GM18505 (cell line): ENCODE measurements around the gene PABPC1L.
A peak's percentile ranks its signal among the peaks of the same experiment; 100 is the strongest.

ENCODE experiments used
- ATAC-seq: cut with Tn5 transposase; IDR thresholded peaks from one replicate; pipeline ENCODE4 v1.9.1; 2021; ENCODE audit not compliant: unreplicated experiment
- POLR2A ChIP-seq: IDR thresholded peaks from 4 replicates; pipeline ENCODE4 v1.6.1; 2011; ENCODE audit warnings: borderline replicate concordance; ENCODE audit not compliant: insufficient read depth, insufficient read length; ENCODE audit errors: extremely low read depth

PABPC1L gene

DNA sequence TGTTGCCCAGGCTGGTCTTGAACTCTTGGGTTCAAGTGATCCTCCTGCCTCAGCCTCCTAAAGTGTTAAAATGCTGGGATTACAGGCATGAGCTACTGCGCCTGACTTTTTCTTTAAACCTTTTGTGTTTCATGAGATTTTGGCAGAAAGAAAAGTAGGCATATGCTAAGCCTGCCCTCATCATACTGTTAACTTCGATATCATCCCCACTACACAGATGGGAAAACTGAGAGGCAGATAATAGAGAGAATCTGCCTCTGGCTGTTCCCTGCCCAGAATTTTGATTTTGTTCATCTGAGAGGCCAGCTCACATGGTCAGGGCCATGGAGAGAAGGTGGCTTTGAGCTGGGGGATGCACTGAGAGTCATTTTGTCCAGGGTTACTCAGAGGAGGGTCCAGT is 7.5 kb downstream of the PABPC1L start:
- no peak for ATAC-seq
- no peak for TF ChIP-seq POLR2A

DNA sequence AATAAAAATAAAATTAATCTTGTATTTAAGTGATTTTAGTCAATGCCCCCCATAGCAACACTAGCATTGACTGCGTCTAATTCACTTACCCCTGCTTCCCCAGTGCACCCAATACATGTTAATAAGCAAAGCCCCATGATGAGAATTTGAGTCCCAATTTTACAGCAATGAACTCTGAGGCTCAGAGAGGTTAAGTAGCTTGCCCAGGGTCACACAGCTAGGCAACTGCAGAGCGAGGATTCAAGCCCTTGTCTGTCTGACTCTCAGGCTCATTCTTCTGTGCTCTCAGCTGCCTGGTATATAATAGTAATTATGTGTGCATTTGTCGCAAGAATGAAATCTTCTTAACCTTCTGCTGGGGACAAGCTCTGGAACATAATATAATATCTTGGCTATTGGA is 8.5 kb downstream of the PABPC1L start:
- TF ChIP-seq POLR2A = no peak
- ATAC-seq = no peak

DNA sequence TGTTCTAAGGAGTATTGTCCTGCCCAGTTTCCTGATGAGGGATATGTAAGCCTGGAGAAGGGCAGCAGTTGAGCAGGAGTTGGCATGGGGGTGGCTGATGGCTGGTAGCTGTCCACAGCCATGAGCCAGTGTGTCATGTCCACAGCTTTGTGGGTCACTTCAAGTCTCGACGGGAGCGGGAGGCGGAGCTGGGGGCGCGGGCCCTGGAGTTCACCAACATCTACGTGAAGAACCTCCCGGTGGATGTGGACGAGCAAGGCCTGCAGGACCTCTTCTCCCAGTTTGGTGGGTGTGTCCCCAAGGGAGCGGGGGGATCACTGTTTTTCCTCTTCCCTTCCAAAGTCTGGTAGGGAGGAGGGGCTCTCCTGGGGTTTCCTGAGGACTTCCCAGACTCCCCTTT is 8.9 kb downstream of the PABPC1L start:
- no peak for ATAC-seq
- TF ChIP-seq POLR2A = no peak

DNA sequence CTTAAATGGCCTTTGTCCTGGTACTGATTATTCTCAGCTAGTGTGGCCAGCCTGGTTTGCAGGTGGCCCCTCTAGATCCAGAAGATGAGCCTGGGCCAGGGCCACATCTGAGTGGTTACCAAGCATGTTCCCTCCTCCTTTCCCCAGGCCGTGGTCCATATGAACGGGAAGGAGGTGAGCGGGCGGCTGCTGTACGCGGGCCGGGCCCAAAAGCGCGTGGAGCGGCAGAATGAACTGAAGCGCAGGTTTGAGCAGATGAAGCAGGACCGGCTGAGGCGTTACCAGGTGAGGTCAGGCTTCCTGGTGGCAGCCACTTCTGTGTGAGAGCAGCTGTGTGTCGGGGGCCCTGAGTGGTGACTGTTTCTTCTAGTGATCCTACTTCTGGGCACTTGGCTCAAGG is 11.6 kb downstream of the PABPC1L start:
- TF ChIP-seq POLR2A = no peak
- ATAC-seq = no peak

DNA sequence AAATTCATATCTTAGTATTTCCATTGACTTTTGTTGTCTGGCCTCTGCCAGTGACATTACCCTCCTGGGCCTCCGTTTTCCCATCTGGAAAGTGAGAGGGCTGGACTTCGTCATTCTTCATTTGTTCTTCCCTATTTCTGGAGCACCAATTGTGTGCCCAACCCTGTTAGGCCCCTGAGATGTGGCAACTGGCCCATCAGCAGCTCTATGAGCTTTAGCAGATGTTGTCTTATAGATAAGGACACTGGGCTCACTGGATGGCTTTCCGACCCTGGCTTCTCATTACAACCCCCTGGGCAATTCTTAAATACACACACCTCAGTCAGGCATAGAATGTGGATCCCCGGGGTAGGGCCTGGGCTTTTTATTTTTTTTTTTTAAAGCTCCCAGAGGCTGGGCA is 14.7 kb downstream of the PABPC1L start:
- no peak for TF ChIP-seq POLR2A
- no peak for ATAC-seq

DNA sequence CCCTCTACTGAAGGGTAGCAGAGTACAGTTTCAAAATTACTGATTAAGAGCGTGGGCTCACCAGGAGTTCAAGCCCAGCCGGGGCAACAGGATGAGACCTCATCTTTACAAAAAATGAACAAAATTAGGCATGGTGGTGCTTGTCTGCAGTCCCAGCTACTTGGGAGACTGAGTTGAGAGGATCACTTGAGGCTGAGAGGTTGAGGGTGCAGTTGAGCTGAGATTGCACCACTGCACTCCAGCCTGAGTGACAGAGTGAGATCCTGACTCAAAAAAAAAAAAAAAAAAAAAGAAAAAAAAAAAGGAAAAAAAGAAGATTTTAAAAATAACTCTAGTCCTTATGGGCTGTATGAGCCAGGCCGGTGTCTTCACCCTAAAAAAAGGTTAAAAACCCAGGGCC is 18.7 kb downstream of the PABPC1L start:
- no peak for ATAC-seq
- no peak for TF ChIP-seq POLR2A

DNA sequence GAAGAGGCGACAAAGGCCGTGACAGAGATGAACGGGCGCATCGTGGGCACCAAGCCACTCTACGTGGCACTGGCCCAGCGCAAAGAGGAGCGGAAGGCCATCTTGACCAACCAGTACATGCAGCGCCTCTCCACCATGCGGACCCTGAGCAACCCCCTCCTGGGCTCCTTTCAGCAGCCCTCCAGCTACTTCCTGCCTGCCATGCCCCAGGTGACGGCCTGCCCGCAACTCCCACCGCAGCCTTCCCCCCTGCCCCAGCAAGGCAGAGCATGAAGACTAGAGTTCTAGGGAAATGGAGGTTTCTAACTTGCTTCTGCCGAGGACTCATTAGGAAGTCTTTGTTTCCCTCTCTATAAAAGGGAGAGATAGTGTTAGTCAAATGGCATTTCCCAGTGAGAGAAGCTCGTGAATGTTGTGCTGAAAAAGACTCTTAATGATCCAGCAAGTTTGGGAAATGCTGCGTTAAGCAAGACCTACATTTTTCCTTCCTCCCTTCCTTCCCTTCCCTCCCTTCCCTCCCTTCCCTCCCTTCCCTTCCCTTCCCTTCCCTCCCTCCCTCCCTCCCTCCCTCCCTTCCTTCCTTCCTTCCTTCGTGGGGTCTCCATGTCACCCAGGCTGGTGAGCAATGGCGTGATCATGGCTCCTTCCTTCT is 20.8 kb downstream of the PABPC1L start:
- TF ChIP-seq POLR2A = no peak
- ATAC-seq = no peak

DNA sequence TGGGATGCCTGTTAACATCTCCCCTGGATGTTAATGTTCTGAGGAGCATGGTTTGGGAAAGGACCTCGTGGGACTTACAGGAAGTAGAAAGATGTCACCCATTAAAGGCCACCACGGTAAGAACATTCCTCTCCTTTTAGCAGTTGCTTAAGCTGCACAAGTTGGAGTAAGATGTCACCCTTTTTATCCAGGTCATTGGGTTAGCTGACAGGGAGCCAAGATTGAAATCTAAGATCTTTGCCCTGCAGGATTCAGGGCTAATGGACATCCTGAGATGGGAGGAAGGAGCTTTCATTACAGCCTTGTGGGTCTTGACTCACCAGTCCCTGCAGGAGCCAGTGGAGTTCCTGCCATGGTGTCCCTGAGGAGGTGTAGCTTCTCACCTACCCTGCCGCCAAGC is 22.1 kb downstream of the PABPC1L start:
- no peak for ATAC-seq

DNA sequence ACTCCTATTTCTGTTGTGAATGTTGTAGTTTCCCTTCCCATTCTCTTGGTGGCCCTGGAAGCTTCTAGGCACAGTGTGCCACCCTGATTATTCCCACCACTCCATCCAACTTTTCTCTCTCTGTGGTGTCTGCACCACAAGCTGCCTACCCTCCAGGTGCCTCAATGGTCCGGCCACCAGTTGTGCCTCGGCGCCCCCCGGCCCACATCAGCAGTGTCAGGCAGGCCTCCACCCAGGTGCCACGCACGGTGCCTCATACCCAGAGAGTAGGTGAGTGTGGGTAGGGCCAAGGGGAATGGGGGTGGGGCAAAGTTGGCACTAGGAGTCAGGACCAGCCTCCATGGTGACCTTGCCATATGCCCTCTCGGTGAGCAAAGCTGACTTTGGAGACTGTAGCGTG is 23.1 kb downstream of the PABPC1L start:
- no peak for TF ChIP-seq POLR2A
- ATAC-seq = no peak

More for the DNA sequence above, 22.1 kb downstream of the PABPC1L start:
- TF ChIP-seq POLR2A = no peak

DNA sequence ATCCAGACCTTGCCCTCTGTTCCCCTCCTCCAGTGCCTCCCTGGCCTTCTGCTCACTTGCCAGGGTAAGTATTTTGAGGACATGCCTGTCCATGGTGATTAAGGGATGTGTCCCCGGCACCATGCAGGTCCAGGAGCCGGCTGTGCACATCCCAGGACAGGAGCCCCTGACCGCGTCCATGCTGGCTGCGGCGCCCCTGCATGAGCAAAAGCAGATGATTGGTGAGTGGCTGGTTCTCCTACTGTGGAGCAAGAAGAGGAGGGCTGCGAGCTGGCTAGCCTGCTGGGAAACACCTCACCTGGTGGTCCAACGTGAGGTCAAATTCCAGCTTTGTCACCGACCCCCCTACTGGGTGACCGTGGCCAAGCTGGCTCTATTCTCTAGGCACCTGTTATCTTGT is 26.6 kb downstream of the PABPC1L start:
- TF ChIP-seq POLR2A = no peak
- ATAC-seq = no peak

DNA sequence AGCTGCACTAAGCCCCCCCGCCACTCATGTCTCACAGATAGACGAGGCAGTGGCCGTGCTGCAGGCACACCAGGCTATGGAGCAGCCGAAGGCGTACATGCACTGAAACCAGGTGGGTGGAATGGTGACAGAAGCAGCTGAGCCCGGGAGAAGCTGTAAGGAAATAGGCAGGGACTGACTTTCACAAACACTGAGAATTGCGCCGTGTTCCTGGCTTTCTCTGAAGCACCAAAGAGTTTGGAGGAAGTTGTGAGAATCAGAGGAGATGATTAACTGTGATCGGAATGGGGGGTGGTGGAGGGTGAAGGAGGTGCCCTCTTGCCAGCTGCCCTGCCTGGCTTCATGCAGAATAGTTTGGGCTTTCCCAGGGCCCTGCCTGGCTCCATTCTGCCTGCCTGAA is 28.8 kb downstream of the PABPC1L start:
- ATAC-seq = no peak
- TF ChIP-seq POLR2A = no peak

DNA sequence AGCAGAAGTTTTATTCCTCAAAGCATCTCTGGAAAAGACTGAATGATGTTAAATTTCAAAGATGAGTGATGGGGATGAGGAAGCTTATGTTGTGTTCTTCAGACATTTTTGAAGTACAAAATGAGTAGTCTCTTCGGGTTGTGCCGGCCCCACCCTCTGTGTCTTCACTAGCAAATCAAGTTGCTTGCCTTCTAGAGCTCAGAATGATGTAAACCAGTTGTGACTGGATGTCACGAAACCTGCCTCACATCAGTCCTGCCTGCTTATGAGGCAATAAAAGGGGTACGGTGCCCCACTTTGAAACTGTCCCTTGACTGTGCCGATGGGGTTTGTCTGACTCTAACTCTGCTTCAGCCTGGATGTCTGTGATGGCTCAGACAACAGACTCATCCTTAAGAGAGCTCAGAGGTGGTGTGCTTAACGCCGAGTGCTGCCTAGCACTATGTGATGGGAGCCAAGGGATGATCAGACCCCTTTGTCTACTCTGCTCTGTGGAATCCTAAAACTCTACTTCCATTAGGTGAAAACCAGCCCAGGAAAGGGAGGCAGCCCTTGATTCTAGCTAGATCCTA is 31.3 kb downstream of the PABPC1L start:
- peak; percentile 20 for TF ChIP-seq POLR2A
- ATAC-seq = no peak

DNA sequence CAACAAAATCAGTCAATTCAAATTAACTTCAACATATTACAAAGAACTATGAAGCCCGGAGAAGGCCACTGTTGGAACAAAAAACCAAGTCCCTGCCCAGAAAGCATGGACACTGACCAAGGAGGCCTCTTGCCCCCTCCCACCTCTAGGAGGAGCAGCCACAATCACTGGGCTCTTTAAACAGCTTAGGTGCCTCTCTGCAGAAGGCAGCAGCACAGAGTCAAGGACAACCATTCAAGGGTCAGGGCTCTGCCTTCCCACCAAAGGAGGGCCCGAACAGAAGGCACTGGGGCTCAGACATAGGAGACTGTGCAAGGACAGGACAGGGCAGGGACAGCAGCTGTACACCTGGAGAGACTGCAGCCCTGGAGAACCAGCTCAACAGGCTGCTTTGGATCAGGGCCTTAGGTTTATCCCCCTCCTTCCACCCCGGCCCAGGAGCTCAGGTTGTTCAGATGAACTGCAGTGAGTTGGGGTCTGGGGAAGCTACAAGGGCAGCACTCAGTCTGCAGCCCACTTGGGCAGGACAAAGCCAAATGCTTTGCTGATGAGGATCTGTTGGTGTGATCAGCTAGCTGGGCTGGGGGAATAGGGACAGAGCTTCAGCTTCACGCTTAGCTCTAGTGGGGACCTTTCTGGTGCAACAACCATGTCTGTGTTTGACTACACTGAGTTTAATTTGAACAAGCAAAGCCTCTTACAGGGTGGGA is 32.6 kb downstream of the PABPC1L start:
- no peak for TF ChIP-seq POLR2A
- ATAC-seq = no peak

DNA sequence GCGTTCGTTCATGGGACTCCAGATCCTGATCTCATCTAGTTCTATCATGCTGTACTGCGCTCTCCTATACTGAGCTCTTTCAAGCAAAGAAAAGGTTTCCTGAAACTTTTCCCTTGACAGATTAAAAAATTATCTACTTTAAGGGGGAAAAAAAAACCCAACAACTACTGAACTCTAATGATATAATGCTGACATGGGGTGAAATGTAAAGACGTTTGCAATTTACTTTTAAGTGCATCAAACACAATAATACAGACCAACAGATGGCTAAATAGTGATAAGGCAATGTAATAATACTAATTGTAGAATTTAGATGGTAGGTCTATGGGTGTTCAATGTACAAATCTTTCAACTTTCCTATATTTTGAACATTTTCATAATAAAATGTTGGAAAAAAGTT is 34.0 kb downstream of the PABPC1L start:
- ATAC-seq = no peak

More for the DNA sequence above, 34.0 kb downstream of the PABPC1L start:
- no peak for TF ChIP-seq POLR2A
